Lung (tissue), 12 donors: Measurements from ENCODE around the gene COBL. TPM values are rescaled to one million over a fixed set of nuclear protein-coding genes. Genes with fewer than 3 reads are reported as not detected.
A peak's percentile ranks its signal among the peaks of the same experiment; 100 is the strongest.

Experiments
- ATAC-seq: fragments of 200-7000 bp; cut with Tn5 transposase; one replicate; pipeline ENCODE4 v1.9.1; 2020; ENCODE audit warnings: moderate number of reproducible peaks; ENCODE audit not compliant: insufficient read depth, low FRiP score
- DNase-seq, 3 donors: peaks; one replicate each; pipeline ENCODE4 v3.0.0-alpha.2; 2013 to 2017
- H3K27ac ChIP-seq, 2 donors: one replicate each; pipeline ENCODE4 v1.5.1; 2013; ENCODE audit warnings: mild to moderate bottlenecking in 2 of 2, moderate library complexity in 2 of 2, control low read depth in 1 of 2, inconsistent platforms in 1 of 2, low read depth in 1 of 2, low read length in 1 of 2
- H3K27me3 ChIP-seq, 3 donors: one replicate each; pipeline ENCODE4 v1.5.1; 2013; ENCODE audit warnings: low read length in 2 of 3; ENCODE audit not compliant: control insufficient read depth in 3 of 3, insufficient read depth in 3 of 3
- H3K36me3 ChIP-seq, 4 donors: one replicate each; pipeline ENCODE4 v1.5.1; 2013; ENCODE audit warnings: low read length in 4 of 4, mild to moderate bottlenecking in 1 of 4, moderate library complexity in 1 of 4; ENCODE audit not compliant: control insufficient read depth in 4 of 4, insufficient read depth in 4 of 4
- H3K4me1 ChIP-seq, 5 donors: one replicate each; pipeline ENCODE4 v1.5.1; 2013; ENCODE audit warnings: low read length in 5 of 5, mild to moderate bottlenecking in 2 of 5, moderate library complexity in 1 of 5; ENCODE audit not compliant: control insufficient read depth in 5 of 5, insufficient read depth in 5 of 5
- H3K4me3 ChIP-seq: one replicate; pipeline ENCODE4 v1.5.1; 2013; ENCODE audit warnings: mild to moderate bottlenecking, control low read depth, moderate library complexity
- H3K9ac ChIP-seq, 2 donors: one replicate each; pipeline ENCODE4 v1.5.1; 2013; ENCODE audit warnings: low read length in 2 of 2, control low read depth in 1 of 2; ENCODE audit not compliant: insufficient read depth in 1 of 2
- H3K9me3 ChIP-seq, 4 donors: one replicate each; pipeline ENCODE4 v1.5.1; 2013; ENCODE audit warnings: low read length in 3 of 4, mild to moderate bottlenecking in 1 of 4, moderate library complexity in 1 of 4; ENCODE audit not compliant: control insufficient read depth in 4 of 4, insufficient read depth in 3 of 4
- WGBS, 2 donors: extraction: QIAGEN DNeasy Blood & Tissue Kit; methylation state at CpG; one replicate each; pipeline ENCODE4 v1.1.7; 2013; 5-methylcytosine and 5-hydroxymethylcytosine counted together
- polyA plus RNA-seq, 2 donors: library from polyadenylated mRNA; stranded (reverse); fragments of 200-250 nt; gene quantifications; one replicate each; pipeline ENCODE4 v1.2.1, GENCODE V29; 2013
- total RNA-seq, 2 donors: library from RNA; depleted of rRNA in 1 of 2; stranded (reverse); fragments of >200 nt in 1 of 2; gene quantifications; one replicate each; pipeline ENCODE4 v1.2.1, GENCODE V29; 2014 to 2021
- TF ChIP-seq, protein P1 (sequence below): IDR thresholded peaks from 2 replicates; pipeline ENCODE4 v1.5.1; 2012; ENCODE audit warnings: mild to moderate bottlenecking; ENCODE audit errors: control extremely low read depth, extremely low read depth
- donor health status: control.
- donor health status: control.
- donor health status: Bipolar disorder and iron deficiency.
- donor health status: healthy.
- donor health status: DM: yes; HTN: yes; CAD: no.

COBL gene
- total and polyA plus RNA-seq, 4 donors = 6.3 to 38.1 (median 15.0) TPM

DNA sequence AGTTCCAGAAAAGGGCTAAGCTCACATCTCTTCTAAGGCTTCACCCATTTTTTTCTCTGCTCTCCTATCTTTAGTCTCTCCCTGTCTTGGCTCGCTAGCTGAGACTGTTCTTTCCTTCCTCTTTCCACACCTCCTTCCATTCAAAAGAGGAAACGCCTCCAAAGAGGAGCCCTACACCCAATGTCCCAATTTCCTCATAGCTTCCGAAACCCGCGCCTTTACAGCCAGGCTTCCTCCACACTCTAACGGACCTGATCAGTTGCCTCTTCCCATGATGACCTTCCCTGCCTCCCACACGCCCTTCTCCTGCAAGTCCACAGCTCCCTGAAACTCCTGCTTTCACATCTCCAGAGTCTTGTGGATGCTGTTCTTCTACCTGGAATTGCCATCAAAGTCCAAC is 71.7 kb downstream of the COBL start:
- Histone ChIP-seq H3K9ac (no peak overlapping the region), H3K36me3 (no peaks in the 10 kb centered on the region), H3K4me1 (peaks cover 2 to 31% (median 4%) of the 10 kb centered on the region in 5 donors), H3K4me3 (no peak overlapping the region), H3K9me3 (no peaks in the 10 kb centered on the region), H3K27me3 (no peaks in the 10 kb centered on the region), H3K27ac (no peak overlapping the region)
- DNase-seq (no peak), ATAC-seq (no peak)
- TF ChIP-seq, protein P1, sequence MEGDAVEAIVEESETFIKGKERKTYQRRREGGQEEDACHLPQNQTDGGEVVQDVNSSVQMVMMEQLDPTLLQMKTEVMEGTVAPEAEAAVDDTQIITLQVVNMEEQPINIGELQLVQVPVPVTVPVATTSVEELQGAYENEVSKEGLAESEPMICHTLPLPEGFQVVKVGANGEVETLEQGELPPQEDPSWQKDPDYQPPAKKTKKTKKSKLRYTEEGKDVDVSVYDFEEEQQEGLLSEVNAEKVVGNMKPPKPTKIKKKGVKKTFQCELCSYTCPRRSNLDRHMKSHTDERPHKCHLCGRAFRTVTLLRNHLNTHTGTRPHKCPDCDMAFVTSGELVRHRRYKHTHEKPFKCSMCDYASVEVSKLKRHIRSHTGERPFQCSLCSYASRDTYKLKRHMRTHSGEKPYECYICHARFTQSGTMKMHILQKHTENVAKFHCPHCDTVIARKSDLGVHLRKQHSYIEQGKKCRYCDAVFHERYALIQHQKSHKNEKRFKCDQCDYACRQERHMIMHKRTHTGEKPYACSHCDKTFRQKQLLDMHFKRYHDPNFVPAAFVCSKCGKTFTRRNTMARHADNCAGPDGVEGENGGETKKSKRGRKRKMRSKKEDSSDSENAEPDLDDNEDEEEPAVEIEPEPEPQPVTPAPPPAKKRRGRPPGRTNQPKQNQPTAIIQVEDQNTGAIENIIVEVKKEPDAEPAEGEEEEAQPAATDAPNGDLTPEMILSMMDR = no peak
- 34 to 72% methylated on average over 7 of the region's 7 CpGs for WGBS, 2 donors

DNA sequence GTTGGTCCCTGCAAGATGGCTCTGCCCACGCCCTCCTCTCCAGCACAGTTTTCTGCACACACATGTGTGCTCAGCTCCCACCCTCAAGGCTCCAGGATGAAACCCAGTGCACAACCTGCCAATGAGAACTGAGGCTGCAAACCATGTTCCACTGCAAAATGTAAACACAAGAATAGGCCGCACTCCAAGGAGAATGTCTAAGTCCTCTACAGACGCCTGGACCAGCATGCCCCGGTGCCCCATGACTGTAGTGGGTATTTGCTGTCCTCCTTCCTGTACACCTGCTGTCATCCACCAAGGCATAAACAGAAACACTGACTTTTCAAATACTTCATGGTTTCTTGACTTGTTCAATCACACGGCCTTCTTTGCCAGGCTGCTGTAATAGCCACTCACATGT is 72.6 kb downstream of the COBL start:
- Histone ChIP-seq H3K9me3 (no peaks in the 10 kb centered on the region), H3K4me1 (peaks cover 2 to 39% (median 4%) of the 10 kb centered on the region in 5 donors), H3K27ac (no peak overlapping the region), H3K27me3 (no peaks in the 10 kb centered on the region), H3K4me3 (no peak overlapping the region), H3K36me3 (no peaks in the 10 kb centered on the region), H3K9ac (no peak overlapping the region)
- DNase-seq (no peak), ATAC-seq (no peak)
- WGBS, 2 donors = 74 to 78% methylated on average over 5 of the region's 5 CpGs
- TF ChIP-seq, protein P1 = no peak

DNA sequence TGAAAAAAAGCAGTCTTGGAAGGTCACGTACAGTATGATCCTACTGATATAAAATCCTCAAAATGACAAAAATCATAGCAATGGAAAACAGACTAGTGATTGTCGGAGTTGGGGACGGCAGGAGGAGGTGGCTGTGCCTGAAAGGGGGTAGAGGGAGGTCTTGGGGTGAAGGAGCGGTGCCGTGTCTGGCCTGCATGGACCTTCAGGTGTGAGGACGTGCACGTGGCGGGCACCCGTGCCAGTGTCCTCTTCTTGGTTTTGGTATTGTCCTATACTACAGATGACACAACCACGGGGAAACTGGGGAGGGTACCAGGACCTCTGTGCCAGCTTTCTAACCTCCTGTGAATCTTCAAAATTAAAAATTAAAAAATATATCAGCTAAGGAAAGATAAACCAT is 73.0 kb downstream of the COBL start:
- DNase-seq = no peak
- TF ChIP-seq, protein P1 = no peak
- WGBS, 2 donors = 94 to 97% methylated on average over 10 of the region's 10 CpGs
- H3K4me1 ChIP-seq = peaks cover 0 to 42% (median 4%) of the 10 kb centered on the region in 5 donors
- ATAC-seq = no peak
- no peaks in the 10 kb centered on the region for H3K36me3 ChIP-seq
- H3K9ac ChIP-seq = no peak overlapping the region
- H3K4me3 ChIP-seq = no peak overlapping the region
- H3K27ac ChIP-seq = no peak overlapping the region
- no peaks in the 10 kb centered on the region for H3K27me3 ChIP-seq
- no peaks in the 10 kb centered on the region for H3K9me3 ChIP-seq

DNA sequence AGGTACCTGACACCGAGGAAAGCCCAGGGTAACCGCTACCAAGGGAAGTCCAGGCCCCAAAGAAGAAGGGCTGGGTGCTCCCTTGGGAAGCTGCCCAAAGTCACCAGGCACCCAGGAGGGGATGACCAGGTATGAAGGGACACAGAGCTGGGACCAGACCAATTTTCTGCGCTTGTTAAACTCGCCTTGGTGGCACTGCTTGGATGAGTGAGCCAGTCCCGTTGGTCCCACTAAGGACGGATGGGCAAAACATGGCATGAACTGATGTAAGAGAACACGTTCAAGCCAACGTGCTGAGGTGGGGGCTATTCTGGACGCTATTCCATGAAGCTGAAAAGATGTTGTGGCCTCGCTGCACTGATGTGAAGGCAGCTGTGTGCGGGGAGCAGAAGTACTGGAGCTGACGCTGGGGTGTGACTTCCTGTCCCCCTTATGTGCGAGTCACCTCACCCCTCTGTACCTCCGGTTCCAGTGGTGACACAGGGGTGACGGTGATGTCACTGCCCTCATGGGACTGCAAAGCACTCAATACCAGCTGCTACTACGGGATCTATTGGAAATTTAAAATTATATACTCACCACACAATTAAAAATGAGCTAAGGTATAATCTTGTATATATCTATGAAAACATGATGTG is 73.6 kb downstream of the COBL start:
- Histone ChIP-seq H3K27me3 (no peaks in the 10 kb centered on the region), H3K27ac (peak overlapping the region in 1 of 2 donors; percentile 7), H3K4me1 (peaks cover 0 to 48% (median 4%) of the 10 kb centered on the region in 5 donors), H3K9ac (no peak overlapping the region), H3K4me3 (no peak overlapping the region), H3K9me3 (no peaks in the 10 kb centered on the region), H3K36me3 (no peaks in the 10 kb centered on the region)
- no peak for ATAC-seq
- DNase-seq = no peak
- WGBS, 2 donors = 78 to 85% methylated on average over 16 of the region's 16 CpGs
- TF ChIP-seq, protein P1 = no peak
